ENCODE measurements around the gene IDH3A.
"Not testable (repeated sequence)": the region's sequence is repeated elsewhere in the genome, so short reads cannot be mapped to it uniquely, and the experiment has no call there.

The IDH3A gene

GRCh38 chr15:78140292-78140691, 8.9 kb upstream of the IDH3A start:
- Histone ChIP-seq H2AFZ (ENCODE audit: low read depth, low read length) (no peak overlapping the region), H3K4me3 (ENCODE audit: low read length) (no peak overlapping the region), H3K36me3 (ENCODE audit: insufficient read depth, low read length) (no peaks in the 10 kb centered on the region), H3K4me1 (ENCODE audit: insufficient read depth, low read length) (no peaks in the 10 kb centered on the region), H3K9me3 (ENCODE audit: low read length) (no peaks in the 10 kb centered on the region), H3K27me3 (ENCODE audit: insufficient read depth, low read length) (no peaks in the 10 kb centered on the region)

DNA sequence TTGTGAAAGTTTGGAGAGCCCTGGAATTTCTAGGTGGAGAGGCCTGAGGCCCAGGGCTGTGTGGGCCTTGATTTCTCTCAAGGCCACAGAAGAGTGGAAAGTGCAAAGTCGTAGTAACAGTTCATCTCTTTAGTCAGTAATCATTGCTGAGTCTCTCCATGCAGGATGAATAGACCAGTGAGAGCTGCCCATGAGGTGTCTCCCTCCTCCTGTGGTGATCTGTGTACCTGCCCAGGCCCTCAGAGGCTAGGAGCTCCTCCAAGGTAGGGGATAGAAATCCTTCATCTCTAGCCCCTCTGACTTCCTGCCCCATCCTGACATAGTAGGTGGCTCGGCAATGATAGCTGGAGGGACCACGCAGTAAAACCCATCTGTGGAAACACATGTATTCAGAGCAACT, 6.8 kb upstream of the IDH3A start:
- H3K4me3 ChIP-seq (ENCODE audit: low read length), result no peak overlapping the region

DNA sequence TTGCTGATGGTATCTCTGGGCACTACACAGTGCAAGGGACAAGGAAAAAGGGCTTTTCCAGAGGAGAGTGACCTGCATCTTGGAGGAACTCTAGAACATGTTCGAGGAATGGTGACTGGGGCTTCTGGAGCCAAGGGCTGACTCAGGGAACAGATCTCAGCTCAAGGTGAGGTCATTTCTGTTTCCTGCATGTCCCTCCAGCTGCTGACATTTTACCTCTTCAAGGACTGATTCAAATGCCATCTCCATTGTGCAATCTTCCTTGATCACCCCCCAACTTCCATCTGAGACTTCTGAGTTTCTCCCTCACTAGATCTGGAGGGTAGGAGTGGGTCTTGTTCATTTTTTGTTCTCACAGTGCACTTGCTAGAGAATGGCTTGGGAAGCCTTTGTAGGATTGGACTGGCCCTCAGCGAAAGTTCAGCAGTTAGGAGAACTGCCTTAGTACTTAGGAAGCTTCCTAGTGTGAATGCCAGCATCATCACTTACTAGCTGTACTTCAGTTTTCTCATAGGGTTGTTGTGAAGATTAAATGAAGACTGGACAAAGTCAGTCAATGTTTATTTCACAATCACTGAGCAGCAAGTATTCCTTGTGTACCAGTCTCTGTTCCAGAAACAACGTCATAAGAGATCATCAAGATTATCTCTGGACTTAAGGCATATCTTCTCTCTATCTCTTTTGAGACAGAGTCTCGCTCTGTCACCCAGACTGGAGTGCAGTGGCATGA, 2.6 kb upstream of the IDH3A start:
- H3K4me3 ChIP-seq (ENCODE audit: low read length), result no peak overlapping the region
- H3K36me3 ChIP-seq (ENCODE audit: insufficient read depth, low read length), result no peaks in the 10 kb centered on the region
- H3K9me3 ChIP-seq (ENCODE audit: low read length), result no peaks in the 10 kb centered on the region
- H2AFZ ChIP-seq (ENCODE audit: low read depth, low read length), result no peak overlapping the region
- no peaks in the 10 kb centered on the region for H3K27me3 ChIP-seq (ENCODE audit: insufficient read depth, low read length)
- peaks cover 12% of the 10 kb centered on the region for H3K4me1 ChIP-seq (ENCODE audit: insufficient read depth, low read length)

More for the DNA sequence above, 6.8 kb upstream of the IDH3A start:
- no peaks in the 10 kb centered on the region for H3K4me1 ChIP-seq (ENCODE audit: insufficient read depth, low read length)
- no peak overlapping the region for H2AFZ ChIP-seq (ENCODE audit: low read depth, low read length)
- no peaks in the 10 kb centered on the region for H3K9me3 ChIP-seq (ENCODE audit: low read length)
- no peaks in the 10 kb centered on the region for H3K36me3 ChIP-seq (ENCODE audit: insufficient read depth, low read length)
- H3K27me3 ChIP-seq (ENCODE audit: insufficient read depth, low read length), result no peaks in the 10 kb centered on the region

DNA sequence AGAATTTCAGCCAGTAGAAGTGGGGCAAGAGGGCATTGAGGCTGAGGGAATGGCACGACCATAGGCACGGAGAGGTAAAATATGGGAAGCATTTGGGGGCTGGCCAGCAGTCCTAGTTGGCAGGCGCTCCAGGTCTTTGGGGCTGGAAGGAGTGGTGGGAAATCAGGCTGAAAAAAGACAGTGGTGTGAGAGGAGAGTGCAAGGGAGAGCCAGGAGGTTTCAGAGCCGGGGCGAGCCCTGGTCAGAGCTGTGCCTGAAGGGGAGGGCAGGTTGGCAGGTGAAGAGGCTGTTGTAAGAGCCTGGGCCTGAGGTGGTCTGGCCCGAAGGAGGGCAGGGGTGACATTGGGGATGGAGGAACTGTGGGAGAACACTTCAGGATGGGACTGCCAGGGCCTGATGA, 1.6 kb upstream of the IDH3A start:
- Histone ChIP-seq H3K27me3 (ENCODE audit: insufficient read depth, low read length) (no peaks in the 10 kb centered on the region), H2AFZ (ENCODE audit: low read depth, low read length) (no peak overlapping the region), H3K9me3 (ENCODE audit: low read length) (no peaks in the 10 kb centered on the region), H3K4me3 (ENCODE audit: low read length) (no peak overlapping the region), H3K36me3 (ENCODE audit: insufficient read depth, low read length) (no peaks in the 10 kb centered on the region), H3K4me1 (ENCODE audit: insufficient read depth, low read length) (peaks cover 12% of the 10 kb centered on the region)

DNA sequence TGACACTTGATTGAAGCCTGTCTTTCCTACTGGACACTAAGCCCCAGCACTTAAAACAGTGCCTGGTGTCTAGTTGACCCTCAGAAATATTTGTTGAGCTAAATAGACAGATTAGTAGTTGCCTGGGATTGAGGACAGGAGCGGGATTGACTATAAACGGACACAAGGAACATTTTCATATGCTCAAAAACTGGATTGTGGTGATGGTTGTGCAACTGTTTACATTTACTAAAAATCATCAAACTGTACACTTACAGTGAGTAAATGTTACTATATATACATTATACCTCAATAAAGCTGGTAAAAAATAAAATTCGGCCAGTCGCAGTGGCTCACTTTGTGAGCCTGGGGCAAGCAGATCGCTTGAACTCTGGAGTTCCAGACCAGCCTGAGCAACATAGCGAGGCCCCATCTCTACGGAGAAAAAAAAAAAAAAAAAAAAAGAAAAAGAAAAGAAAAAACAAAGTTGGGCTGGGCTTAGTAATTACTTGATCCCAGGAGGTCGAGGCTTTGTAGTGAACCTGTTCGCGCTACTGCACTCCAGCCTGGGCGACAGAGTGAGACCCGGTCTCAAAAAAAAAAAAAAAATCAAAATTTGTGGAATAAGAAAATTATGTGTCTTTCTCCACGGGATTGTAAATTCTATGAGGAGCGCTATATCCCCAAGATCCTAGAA, 632 bp upstream of the IDH3A start:
- H3K36me3 ChIP-seq (ENCODE audit: insufficient read depth, low read length), result no peaks in the 10 kb centered on the region
- H3K4me3 ChIP-seq (ENCODE audit: low read length), result peak overlapping the region; percentile 77
- H3K27me3 ChIP-seq (ENCODE audit: insufficient read depth, low read length), result no peaks in the 10 kb centered on the region
- no peaks in the 10 kb centered on the region for H3K9me3 ChIP-seq (ENCODE audit: low read length)
- H3K4me1 ChIP-seq (ENCODE audit: insufficient read depth, low read length), result peaks cover 12% of the 10 kb centered on the region
- peak overlapping the region; percentile 66 for H2AFZ ChIP-seq (ENCODE audit: low read depth, low read length)

DNA sequence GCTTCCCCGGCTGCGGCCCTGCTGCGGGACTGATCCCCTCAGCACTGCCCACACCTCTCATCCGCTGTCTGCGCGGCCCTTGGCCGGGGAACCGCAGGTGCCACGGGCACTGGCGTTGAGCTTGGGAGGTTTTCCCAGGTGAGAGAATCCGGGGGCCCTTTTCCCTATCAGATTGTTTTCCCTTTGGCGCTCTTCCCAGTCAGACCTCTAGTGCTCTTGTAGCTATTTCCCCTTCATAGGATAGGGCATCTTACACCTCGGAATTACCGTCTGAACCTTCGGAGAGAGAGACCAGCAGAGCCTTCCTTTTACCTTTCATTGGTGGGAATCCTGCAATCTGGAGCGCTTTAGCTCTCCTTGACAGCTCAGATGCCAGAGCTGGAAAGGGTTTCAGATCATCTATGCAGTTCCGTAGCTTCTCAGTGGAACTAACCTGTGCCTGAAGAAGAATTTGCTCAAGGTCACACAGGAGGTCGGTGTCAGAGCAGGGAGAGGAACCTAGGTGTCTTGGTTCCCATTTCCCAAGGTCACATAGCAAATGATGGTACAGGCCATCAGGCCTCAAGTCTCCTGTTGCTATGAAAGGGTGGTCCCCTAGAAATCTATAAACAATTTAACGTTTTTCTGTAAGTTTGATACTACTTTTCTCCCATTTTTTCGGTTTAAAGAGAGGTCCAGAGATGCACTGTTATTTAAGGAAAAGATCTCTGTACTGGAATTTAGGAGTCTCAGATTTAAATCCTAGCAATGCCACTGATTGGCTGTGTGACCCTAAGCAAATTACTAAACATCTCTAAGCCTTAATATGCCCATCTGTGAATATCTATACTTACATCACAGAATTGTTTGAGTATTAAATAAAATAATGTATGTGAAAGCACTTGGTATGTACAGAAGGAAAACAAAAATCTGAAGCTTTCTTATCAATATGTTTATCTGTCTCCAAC, 916 bp downstream of the IDH3A start:
- Histone ChIP-seq H3K9me3 (ENCODE audit: low read length) (no peaks in the 10 kb centered on the region), H3K4me1 (ENCODE audit: insufficient read depth, low read length) (peaks cover 12% of the 10 kb centered on the region), H3K27me3 (ENCODE audit: insufficient read depth, low read length) (no peaks in the 10 kb centered on the region), H2AFZ (ENCODE audit: low read depth, low read length) (peak overlapping the region; percentile 66), H3K4me3 (ENCODE audit: low read length) (peak overlapping the region; percentile 77), H3K36me3 (ENCODE audit: insufficient read depth, low read length) (no peaks in the 10 kb centered on the region)

GRCh38 chr15:78151075-78151474, 1.9 kb downstream of the IDH3A start:
- H3K27me3 ChIP-seq (ENCODE audit: insufficient read depth, low read length); H3K36me3 ChIP-seq (ENCODE audit: insufficient read depth, low read length); H2AFZ ChIP-seq (ENCODE audit: low read depth, low read length); H3K4me3 ChIP-seq (ENCODE audit: low read length); H3K9me3 ChIP-seq (ENCODE audit: low read length): not testable (repeated sequence)
- peaks cover 12% of the 10 kb centered on the region for H3K4me1 ChIP-seq (ENCODE audit: insufficient read depth, low read length)

DNA sequence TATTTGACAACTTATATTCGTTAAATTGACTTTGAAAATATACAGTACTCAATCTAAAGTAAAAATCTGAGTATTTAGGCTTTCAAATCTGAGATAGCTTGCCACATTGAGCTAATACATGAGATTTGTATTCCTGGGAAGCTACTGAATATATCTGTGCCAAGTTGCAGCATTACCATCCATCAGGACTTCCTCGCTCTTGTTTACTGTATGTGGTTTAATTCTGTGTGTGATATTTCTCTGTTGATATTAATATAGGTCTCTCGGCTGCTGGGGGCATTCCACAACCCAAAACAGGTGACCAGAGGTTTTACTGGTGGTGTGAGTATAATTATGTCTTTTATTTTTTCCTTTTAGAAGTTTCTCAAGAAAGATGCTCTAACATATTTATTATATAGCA, 5.8 kb downstream of the IDH3A start:
- H3K27me3 ChIP-seq (ENCODE audit: insufficient read depth, low read length), result no peaks in the 10 kb centered on the region
- peaks cover 19% of the 10 kb centered on the region for H3K36me3 ChIP-seq (ENCODE audit: insufficient read depth, low read length)
- H3K4me1 ChIP-seq (ENCODE audit: insufficient read depth, low read length), result peaks cover 4% of the 10 kb centered on the region
- H3K4me3 ChIP-seq (ENCODE audit: low read length), result no peak overlapping the region
- H2AFZ ChIP-seq (ENCODE audit: low read depth, low read length), result no peak overlapping the region
- H3K9me3 ChIP-seq (ENCODE audit: low read length), result no peaks in the 10 kb centered on the region

- H3K9me3 ChIP-seq (ENCODE audit: low read length), result no peaks in the 10 kb centered on the region
- H3K27me3 ChIP-seq (ENCODE audit: insufficient read depth, low read length), result no peaks in the 10 kb centered on the region
- H3K4me1 ChIP-seq (ENCODE audit: insufficient read depth, low read length), result no peaks in the 10 kb centered on the region
- no peak overlapping the region for H3K4me3 ChIP-seq (ENCODE audit: low read length)
- H3K36me3 ChIP-seq (ENCODE audit: insufficient read depth, low read length), result peaks cover 21% of the 10 kb centered on the region
- H2AFZ ChIP-seq (ENCODE audit: low read depth, low read length), result no peak overlapping the region
These were observed 6.3 kb downstream of the IDH3A start for GRCh38 chr15:78155355-78155939.

- Histone ChIP-seq H3K36me3 (ENCODE audit: insufficient read depth, low read length) (peaks cover 23% of the 10 kb centered on the region), H3K4me3 (ENCODE audit: low read length) (no peak overlapping the region), H3K4me1 (ENCODE audit: insufficient read depth, low read length) (no peaks in the 10 kb centered on the region), H3K27me3 (ENCODE audit: insufficient read depth, low read length) (no peaks in the 10 kb centered on the region), H2AFZ (ENCODE audit: low read depth, low read length) (no peak overlapping the region), H3K9me3 (ENCODE audit: low read length) (no peaks in the 10 kb centered on the region)
These were observed 7.5 kb downstream of the IDH3A start for GRCh38 chr15:78156653-78157052.

- no peaks in the 10 kb centered on the region for H3K4me1 ChIP-seq (ENCODE audit: insufficient read depth, low read length)
- no peaks in the 10 kb centered on the region for H3K27me3 ChIP-seq (ENCODE audit: insufficient read depth, low read length)
These were observed 8.0 kb downstream of the IDH3A start for GRCh38 chr15:78157203-78157602.

DNA sequence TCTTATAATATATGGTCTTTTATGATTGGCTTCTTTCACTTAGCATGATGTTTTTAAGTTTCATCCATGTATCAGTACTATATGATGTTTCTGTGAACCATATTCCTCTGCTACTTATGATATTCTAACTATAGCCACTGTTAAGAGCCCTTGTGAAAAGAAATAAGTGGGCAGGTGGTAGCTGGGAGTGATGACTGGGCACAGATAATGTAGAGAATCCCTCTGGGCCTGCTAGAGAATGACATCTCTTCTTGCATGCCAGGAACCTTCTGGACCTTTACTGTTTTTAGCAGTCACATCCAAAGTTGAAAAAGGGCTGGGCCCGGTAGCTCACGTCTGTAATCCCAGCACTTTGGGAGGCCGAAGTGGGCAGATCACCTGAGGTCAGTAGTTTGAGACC, 10.2 kb downstream of the IDH3A start:
- Histone ChIP-seq H3K9me3 (ENCODE audit: low read length) (no peaks in the 10 kb centered on the region), H3K36me3 (ENCODE audit: insufficient read depth, low read length) (peaks cover 30% of the 10 kb centered on the region), H3K27me3 (ENCODE audit: insufficient read depth, low read length) (no peaks in the 10 kb centered on the region), H2AFZ (ENCODE audit: low read depth, low read length) (no peak overlapping the region), H3K4me1 (ENCODE audit: insufficient read depth, low read length) (no peaks in the 10 kb centered on the region), H3K4me3 (ENCODE audit: low read length) (no peak overlapping the region)

More at GRCh38 chr15:78157203-78157602, 8.0 kb downstream of the IDH3A start:
- Histone ChIP-seq H3K36me3 (ENCODE audit: insufficient read depth, low read length) (peaks cover 28% of the 10 kb centered on the region), H3K4me3 (ENCODE audit: low read length) (no peak overlapping the region), H3K9me3 (ENCODE audit: low read length) (no peaks in the 10 kb centered on the region), H2AFZ (ENCODE audit: low read depth, low read length) (no peak overlapping the region)

DNA sequence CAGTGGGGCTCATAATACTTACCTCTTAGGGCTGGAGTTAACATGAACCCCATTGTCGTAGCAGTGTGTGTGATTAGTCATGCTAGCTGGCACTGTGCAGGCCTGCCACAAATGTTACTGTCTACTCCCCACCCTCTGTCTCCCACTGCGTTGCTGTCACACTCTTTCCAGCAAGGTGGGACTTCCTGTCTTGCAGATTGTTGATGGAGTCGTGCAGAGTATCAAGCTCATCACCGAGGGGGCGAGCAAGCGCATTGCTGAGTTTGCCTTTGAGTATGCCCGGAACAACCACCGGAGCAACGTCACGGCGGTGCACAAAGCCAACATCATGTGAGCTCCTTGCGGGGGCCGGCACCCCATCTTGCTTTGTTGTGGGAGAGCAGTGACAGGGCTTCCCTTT, 12.9 kb downstream of the IDH3A start:
- Histone ChIP-seq H3K4me1 (ENCODE audit: insufficient read depth, low read length) (no peaks in the 10 kb centered on the region), H3K9me3 (ENCODE audit: low read length) (no peaks in the 10 kb centered on the region), H3K36me3 (ENCODE audit: insufficient read depth, low read length) (peaks cover 44% of the 10 kb centered on the region), H3K4me3 (ENCODE audit: low read length) (no peak overlapping the region), H3K27me3 (ENCODE audit: insufficient read depth, low read length) (no peaks in the 10 kb centered on the region), H2AFZ (ENCODE audit: low read depth, low read length) (no peak overlapping the region)

Data from neuron (in vitro differentiated cells).